ENCODE results near the gene PPP1R27.
"Not testable (repeated sequence)": the region's sequence is repeated elsewhere in the genome, so short reads cannot be mapped to it uniquely, and the experiment has no call there.

The PPP1R27 gene

GRCh38 chr17:81840826-81841778 is 6.3 kb upstream of the PPP1R27 start:
- DNase-seq (ENCODE audit: low read depth), result no peak

- DNase-seq (ENCODE audit: low read depth), result not testable (repeated sequence)
These were observed 5.2 kb upstream of the PPP1R27 start for GRCh38 chr17:81840059-81840458.

GRCh38 chr17:81839301-81839700 is 4.5 kb upstream of the PPP1R27 start:
- no peak for DNase-seq (ENCODE audit: low read depth)

- DNase-seq (ENCODE audit: low read depth), result no peak
These were observed 4.0 kb upstream of the PPP1R27 start for GRCh38 chr17:81838753-81839255.

GRCh38 chr17:81837641-81838040 is 2.8 kb upstream of the PPP1R27 start:
- DNase-seq (ENCODE audit: low read depth), result no peak

GRCh38 chr17:81833921-81834830 is 674 bp downstream of the PPP1R27 start:
- DNase-seq (ENCODE audit: low read depth), result no peak

GRCh38 chr17:81833160-81833920 is 1.5 kb downstream of the PPP1R27 start, which contains the start of gene MCRIP1:
Gene MCRIP1, minus strand, starts transcription at chr17:81833291. Its CDS starts 8,785 bp downstream, at chr17:81824506.
- DNase-seq (ENCODE audit: low read depth), result peak; percentile 90

GRCh38 chr17:81832608-81833159 is 2.2 kb downstream of the PPP1R27 start:
- DNase-seq (ENCODE audit: low read depth), result no peak

GRCh38 chr17:81831957-81832607 is 2.8 kb downstream of the PPP1R27 start:
- peak; percentile 17 for DNase-seq (ENCODE audit: low read depth)

GRCh38 chr17:81831563-81831956 is 3.3 kb downstream of the PPP1R27 start:
- DNase-seq (ENCODE audit: low read depth), result no peak

- DNase-seq (ENCODE audit: low read depth), result no peak
These were observed 5.0 kb downstream of the PPP1R27 start for GRCh38 chr17:81829858-81830257.

GRCh38 chr17:81828656-81829055 is 6.2 kb downstream of the PPP1R27 start:
- DNase-seq (ENCODE audit: low read depth), result no peak

GRCh38 chr17:81825841-81826466 is 8.9 kb downstream of the PPP1R27 start:
- DNase-seq (ENCODE audit: low read depth), result no peak

GRCh38 chr17:81824595-81824994 is 10.3 kb downstream of the PPP1R27 start:
- no peak for DNase-seq (ENCODE audit: low read depth)

GRCh38 chr17:81823820-81824550 is 10.9 kb downstream of the PPP1R27 start:
- no peak for DNase-seq (ENCODE audit: low read depth)

GRCh38 chr17:81822996-81823819 is 11.6 kb downstream of the PPP1R27 start:
- DNase-seq (ENCODE audit: low read depth), result no peak

GRCh38 chr17:81822312-81822637 is 12.6 kb downstream of the PPP1R27 start:
- no peak for DNase-seq (ENCODE audit: low read depth)

- DNase-seq (ENCODE audit: low read depth), result no peak
These were observed 13.1 kb downstream of the PPP1R27 start for GRCh38 chr17:81821603-81822311.

All from T follicular helper cell (primary cell).